CMK (cell line): ENCODE data around the gene CALHM3.
"Not testable (repeated sequence)": the region's sequence is repeated elsewhere in the genome, so short reads cannot be mapped to it uniquely, and the experiment has no call there.

Experiments
- DNase-seq: peaks from one replicate; pipeline ENCODE4 v3.0.0-alpha.2; 2010; ENCODE audit warnings: low read depth

Gene CALHM3

GRCh38 chr10:103479135-103479534, at the start of gene CALHM3:
Gene CALHM3 (minus strand): TSS chr10:103479240. CDS start chr10:103479032, 208 bp downstream.
- DNase-seq = no peak

GRCh38 chr10:103528549-103528948, 49.5 kb upstream of the CALHM3 start:
- DNase-seq = no peak

- DNase-seq = not testable (repeated sequence)
These were observed 48.4 kb upstream of the CALHM3 start for GRCh38 chr10:103527476-103527875.

GRCh38 chr10:103525901-103526300, 46.9 kb upstream of the CALHM3 start:
- DNase-seq = no peak

GRCh38 chr10:103523683-103524082, 44.6 kb upstream of the CALHM3 start:
- DNase-seq = no peak

- not testable (repeated sequence) for DNase-seq
These were observed 43.0 kb upstream of the CALHM3 start for GRCh38 chr10:103522006-103522405.

GRCh38 chr10:103519798-103520197, 40.8 kb upstream of the CALHM3 start:
- no peak for DNase-seq

GRCh38 chr10:103517234-103518085, 38.4 kb upstream of the CALHM3 start:
- no peak for DNase-seq

GRCh38 chr10:103514244-103514643, 35.2 kb upstream of the CALHM3 start:
- DNase-seq = no peak

GRCh38 chr10:103513380-103514060, 34.5 kb upstream of the CALHM3 start:
- DNase-seq = no peak

GRCh38 chr10:103512591-103513379, 33.7 kb upstream of the CALHM3 start:
- DNase-seq = no peak

GRCh38 chr10:103512166-103512565, 33.1 kb upstream of the CALHM3 start:
- DNase-seq = no peak

- no peak for DNase-seq
These were observed 32.0 kb upstream of the CALHM3 start for GRCh38 chr10:103510791-103511752.

- DNase-seq = no peak
These were observed 31.1 kb upstream of the CALHM3 start for GRCh38 chr10:103510046-103510685.

GRCh38 chr10:103507235-103508191, 28.5 kb upstream of the CALHM3 start:
- no peak for DNase-seq

- no peak for DNase-seq
These were observed 27.0 kb upstream of the CALHM3 start for GRCh38 chr10:103506061-103506460.

- DNase-seq = no peak
These were observed 25.2 kb upstream of the CALHM3 start for GRCh38 chr10:103504181-103504783.

- DNase-seq = not testable (repeated sequence)
These were observed 24.7 kb upstream of the CALHM3 start for GRCh38 chr10:103503777-103504176.
